ENCODE results near the gene LRRC74B.
"Not testable (repeated sequence)": the region's sequence is repeated elsewhere in the genome, so short reads cannot be mapped to it uniquely, and the experiment has no call there.

Gene LRRC74B

DNA sequence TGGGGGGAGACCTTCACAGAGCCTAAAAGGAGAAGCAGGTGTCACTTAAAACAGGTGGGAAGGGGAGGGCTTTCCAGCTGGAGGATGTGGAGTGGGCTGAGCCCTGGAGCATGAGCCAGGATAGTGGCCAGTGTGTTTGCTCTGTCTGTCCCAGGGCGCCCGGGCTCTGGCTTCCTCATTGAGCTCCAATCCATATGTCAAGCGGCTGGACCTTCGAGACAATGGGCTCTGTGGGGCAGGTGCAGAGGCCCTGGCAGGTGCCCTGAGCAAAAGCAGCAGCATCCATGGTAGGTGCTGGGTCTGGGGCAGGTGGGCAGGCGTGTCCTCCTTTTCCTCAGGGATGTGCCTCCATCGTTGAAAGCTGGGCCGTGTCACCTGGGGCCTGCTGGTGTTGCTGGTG, 2.0 kb downstream of the LRRC74B start:
- TF ChIP-seq, protein P1, sequence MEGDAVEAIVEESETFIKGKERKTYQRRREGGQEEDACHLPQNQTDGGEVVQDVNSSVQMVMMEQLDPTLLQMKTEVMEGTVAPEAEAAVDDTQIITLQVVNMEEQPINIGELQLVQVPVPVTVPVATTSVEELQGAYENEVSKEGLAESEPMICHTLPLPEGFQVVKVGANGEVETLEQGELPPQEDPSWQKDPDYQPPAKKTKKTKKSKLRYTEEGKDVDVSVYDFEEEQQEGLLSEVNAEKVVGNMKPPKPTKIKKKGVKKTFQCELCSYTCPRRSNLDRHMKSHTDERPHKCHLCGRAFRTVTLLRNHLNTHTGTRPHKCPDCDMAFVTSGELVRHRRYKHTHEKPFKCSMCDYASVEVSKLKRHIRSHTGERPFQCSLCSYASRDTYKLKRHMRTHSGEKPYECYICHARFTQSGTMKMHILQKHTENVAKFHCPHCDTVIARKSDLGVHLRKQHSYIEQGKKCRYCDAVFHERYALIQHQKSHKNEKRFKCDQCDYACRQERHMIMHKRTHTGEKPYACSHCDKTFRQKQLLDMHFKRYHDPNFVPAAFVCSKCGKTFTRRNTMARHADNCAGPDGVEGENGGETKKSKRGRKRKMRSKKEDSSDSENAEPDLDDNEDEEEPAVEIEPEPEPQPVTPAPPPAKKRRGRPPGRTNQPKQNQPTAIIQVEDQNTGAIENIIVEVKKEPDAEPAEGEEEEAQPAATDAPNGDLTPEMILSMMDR (conservative IDR thresholded peaks at IDR 0.05; ENCODE audit: low read length): no peak
- no peak for DNase-seq (ENCODE audit: low read depth)
- H3K4me3 ChIP-seq (ENCODE audit: low read length): no peak overlapping the region

DNA sequence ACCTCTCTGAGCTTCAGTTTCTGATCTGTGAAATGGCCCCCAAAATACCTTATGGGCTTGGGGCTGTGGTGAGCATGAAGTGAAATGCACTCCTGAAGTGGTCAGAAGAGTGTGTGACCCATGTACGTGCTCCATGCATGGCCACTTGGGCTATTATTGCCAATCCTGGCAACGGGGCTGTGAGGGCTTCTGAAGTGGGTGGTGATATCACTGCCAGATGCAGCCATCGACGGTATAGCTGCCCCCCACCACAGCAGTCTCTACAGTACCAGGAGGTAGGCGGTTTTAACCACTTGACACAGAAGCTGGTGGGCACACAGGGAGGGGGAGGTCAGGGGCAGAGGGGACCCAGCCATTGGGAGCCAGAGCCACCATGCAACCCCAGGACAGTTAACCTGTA, 2.7 kb downstream of the LRRC74B start:
- not testable (repeated sequence) for H3K4me3 ChIP-seq (ENCODE audit: low read length); DNase-seq (ENCODE audit: low read depth)

DNA sequence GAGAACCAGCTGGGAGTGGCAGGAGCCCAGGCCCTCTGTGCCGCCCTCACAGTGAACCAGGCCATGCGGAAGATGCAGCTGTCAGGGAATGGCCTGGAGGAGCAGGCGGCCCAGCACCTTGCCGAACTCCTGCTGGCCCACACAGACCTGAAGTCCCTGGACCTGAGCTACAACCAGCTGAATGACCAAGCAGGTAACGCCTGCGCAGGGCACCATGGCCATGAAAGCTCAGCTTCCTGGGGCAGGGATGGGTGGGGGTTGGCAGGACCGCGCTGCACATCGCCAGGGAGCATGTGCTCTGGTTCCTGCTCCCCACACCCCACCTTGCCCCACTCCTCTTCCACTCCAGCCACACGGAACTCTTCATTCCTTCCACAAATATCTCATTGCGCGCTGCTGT, 3.2 kb downstream of the LRRC74B start:
- not testable (repeated sequence) for H3K4me3 ChIP-seq (ENCODE audit: low read length); DNase-seq (ENCODE audit: low read depth)

DNA sequence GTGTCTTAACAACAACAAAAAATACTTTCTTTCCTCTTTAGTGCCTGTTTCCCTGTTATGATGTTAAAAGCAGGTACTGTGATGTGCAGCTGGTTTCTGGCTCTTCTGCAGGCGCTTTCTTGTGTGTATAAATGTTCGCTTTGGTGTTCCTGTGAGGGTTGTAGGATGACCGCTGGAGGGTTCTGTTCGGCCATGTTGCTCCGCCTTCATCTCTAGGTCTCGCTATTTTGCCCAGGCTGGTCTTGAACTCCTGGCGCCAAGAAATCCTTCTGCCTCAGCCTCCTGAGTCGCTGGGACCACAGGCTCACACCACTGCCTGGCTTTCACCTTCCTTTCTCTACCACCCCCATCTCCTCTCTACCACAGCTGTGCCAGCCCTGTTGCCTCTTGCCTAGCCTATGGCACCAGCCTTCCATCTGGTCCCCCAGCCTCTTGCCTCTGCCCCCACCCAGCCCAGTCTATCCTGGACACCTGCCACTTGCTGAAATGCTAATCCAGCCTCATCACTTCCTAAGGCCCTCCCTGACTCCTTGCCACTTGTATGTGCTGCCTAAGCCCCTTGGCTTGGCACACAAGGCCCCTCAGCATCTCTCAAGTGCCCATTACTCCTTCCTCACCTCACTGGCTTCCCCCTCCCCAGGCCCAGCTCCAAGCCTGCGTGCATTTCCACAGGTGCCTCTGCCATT, 5.5 kb downstream of the LRRC74B start:
- H3K4me3 ChIP-seq (ENCODE audit: low read length): no peak overlapping the region
- no peak for DNase-seq (ENCODE audit: low read depth)

GRCh38 chr22:21051831-21052400, 6.2 kb downstream of the LRRC74B start:
- TF ChIP-seq, protein P1 (conservative IDR thresholded peaks at IDR 0.05; ENCODE audit: low read length): no peak
- no peak for DNase-seq (ENCODE audit: low read depth)
- no peak overlapping the region for H3K4me3 ChIP-seq (ENCODE audit: low read length)

More for the DNA sequence above, 5.5 kb downstream of the LRRC74B start:
- TF ChIP-seq, protein P1 (conservative IDR thresholded peaks at IDR 0.05; ENCODE audit: low read length): no peak

DNA sequence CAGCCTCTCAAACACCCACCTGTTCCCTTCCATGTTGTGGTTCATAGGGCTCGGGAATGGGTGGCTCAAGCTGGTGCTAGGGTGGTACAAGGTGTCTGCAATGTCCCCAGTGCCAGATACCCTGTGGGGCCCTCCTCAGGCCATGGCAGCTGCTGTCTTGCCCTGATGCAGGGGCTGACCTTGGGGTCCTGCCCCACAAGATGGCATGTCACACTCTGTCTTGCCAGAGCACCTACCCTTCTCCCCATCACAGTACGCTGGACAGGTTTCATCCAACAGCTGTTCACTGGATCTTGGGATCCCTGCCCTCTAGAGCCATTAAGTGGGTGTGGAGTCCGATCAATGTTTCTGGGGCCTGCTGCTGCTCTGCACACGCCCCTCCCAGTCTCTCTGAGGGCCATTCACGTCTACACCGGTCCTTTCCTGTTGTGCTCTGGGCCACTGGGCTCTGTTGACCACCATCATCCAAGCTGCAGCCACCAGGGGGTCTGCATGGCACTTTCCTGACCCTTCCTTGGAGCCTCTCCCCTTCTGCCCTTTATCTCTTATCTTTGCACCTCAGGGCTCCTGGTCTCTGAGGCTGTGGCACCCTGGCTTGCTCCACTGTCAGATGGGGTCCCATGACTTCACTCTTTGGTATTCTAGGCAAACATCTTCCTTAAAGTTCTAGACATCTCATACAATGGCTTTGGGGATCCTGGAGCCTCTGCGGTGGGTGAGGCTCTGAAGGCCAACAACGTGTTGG, 7.1 kb downstream of the LRRC74B start:
- TF ChIP-seq, protein P1 (conservative IDR thresholded peaks at IDR 0.05; ENCODE audit: low read length): no peak
- no peak for DNase-seq (ENCODE audit: low read depth)
- no peak overlapping the region for H3K4me3 ChIP-seq (ENCODE audit: low read length)

DNA sequence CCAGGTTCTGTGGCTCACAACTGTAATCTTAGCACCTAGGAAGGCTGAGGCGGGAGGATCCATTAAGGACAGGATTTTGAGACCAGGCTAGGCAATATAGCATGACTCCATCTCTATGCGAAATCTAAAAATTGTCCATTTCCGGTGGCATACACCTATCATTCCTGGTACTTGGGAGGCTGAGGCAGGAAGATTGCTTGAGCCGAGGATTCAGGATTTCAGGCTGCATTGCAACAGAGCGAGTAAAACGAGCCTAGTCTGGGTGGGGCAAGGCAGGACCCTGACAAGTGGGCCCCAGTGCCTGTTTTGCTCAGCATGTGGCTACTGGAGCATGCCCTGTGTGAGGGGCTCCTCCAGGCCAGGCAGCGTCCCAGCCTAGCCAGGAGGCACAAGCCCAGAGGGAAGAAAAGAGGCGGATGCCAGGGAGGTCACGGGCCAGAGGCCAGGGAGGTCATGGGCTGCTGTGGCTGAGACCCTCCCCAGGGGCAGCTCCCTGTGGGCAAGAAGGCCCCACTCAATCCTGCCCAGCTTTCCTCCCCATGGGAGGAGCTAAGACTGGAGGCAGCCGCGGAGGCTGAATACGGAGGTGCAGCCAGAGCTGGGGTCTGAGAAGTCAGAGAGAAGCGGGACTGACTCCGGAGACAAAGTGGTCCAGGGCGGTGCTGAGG, 8.4 kb downstream of the LRRC74B start:
- no peak overlapping the region for H3K4me3 ChIP-seq (ENCODE audit: low read length)
- no peak for DNase-seq (ENCODE audit: low read depth)
- TF ChIP-seq, protein P1 (conservative IDR thresholded peaks at IDR 0.05; ENCODE audit: low read length): no peak
